Endothelial cell of umbilical vein (primary cell): ENCODE measurements around the gene AMOT. TPM values are rescaled to one million over a fixed set of nuclear protein-coding genes. Genes with fewer than 3 reads are reported as not detected.

Source experiments
- BruUV-seq: library from RNA; stranded (reverse); fragments of 400-500 nt; replicated peaks from 2 replicates; lab custom pipeline; 2021; lab: Mats Ljungman, UMichigan
- CTCF ChIA-PET: fragments of 300-600, 350-600 bp; sonication (Branson Sonifier 250); formaldehyde crosslinking; loops from one replicate; lab custom pipeline; 2021; ENCODE audit warnings: antibody characterized with exemption, inconsistent platforms; lab: Charles Lee
- POLR2A ChIA-PET: fragments of 300-600, 350-600 bp; sonication (Branson Sonifier 250); formaldehyde crosslinking; loops from one replicate; lab custom pipeline; 2021; ENCODE audit warnings: antibody characterized with exemption, inconsistent platforms; lab: Charles Lee
- DNase-seq: peaks from one replicate; pipeline ENCODE4 v3.0.0-alpha.2; 2011; ENCODE audit warnings: low read depth, low spot score
- FAIRE-seq: peaks from 2 replicates; lab custom pipeline; 2011; peaks lifted over from hg19 to GRCh38; lab: Jason Lieb, UNC
- H2AFZ ChIP-seq: 2 replicates; pipeline ENCODE4 v1.6.0; 2012; ENCODE audit warnings: low read depth, low read length, control low read depth, inconsistent platforms
- H3K27ac ChIP-seq: 2 replicates; pipeline ENCODE4 v1.5.1; 2011; ENCODE audit warnings: low read depth, mild to moderate bottlenecking, control low read depth, low read length, moderate library complexity; ENCODE audit not compliant: insufficient read depth
- H3K27me3 ChIP-seq, 2 experiments: 2 replicates each; pipeline versions ENCODE4 v1.6.0 to v1.6.1; 2011; ENCODE audit warnings: low read length in 2 of 2, mixed read lengths in 1 of 2; ENCODE audit not compliant: control insufficient read depth in 2 of 2, insufficient read depth in 2 of 2
- H3K36me3 ChIP-seq, 2 experiments: 2 replicates in 1 of 2; 3 replicates in 1 of 2; pipeline ENCODE4 v1.5.1; 2011; ENCODE audit warnings: low read length in 2 of 2, mild to moderate bottlenecking in 1 of 2, moderate library complexity in 1 of 2; ENCODE audit not compliant: control insufficient read depth in 2 of 2, insufficient read depth in 2 of 2; ENCODE audit errors: extremely low read depth in 1 of 2
- H3K4me1 ChIP-seq: 3 replicates; pipeline ENCODE4 v1.5.1; 2011; ENCODE audit warnings: mild to moderate bottlenecking, low read length; ENCODE audit not compliant: control insufficient read depth, insufficient read depth; ENCODE audit errors: extremely low read depth
- H3K4me2 ChIP-seq: 2 replicates; pipeline ENCODE4 v1.6.1; 2011; ENCODE audit warnings: low read length, control low read depth, mixed read lengths; ENCODE audit not compliant: insufficient read depth
- H3K4me3 ChIP-seq, 3 experiments: fragments of 200-600 bp in 1 of 3; sonication (generic), shearing (Covaris generic) in 1 of 3; replicated peaks in 1 of 3; 2 replicates each; pipeline ENCODE4 v1.5.1; 2011 to 2016; ENCODE audit warnings: control low read depth in 3 of 3, low read length in 3 of 3, mild to moderate bottlenecking in 2 of 3, inconsistent platforms in 1 of 3, low read depth in 1 of 3, moderate library complexity in 1 of 3; ENCODE audit not compliant: insufficient read depth in 1 of 3
- H3K79me2 ChIP-seq: 2 replicates; pipeline ENCODE4 v1.6.0; 2012; ENCODE audit warnings: low read length, inconsistent platforms; ENCODE audit not compliant: control insufficient read depth, insufficient read depth
- H3K9ac ChIP-seq: replicated peaks from 2 replicates; pipeline ENCODE3; 2011; ENCODE audit warnings: low read length, control low read depth; ENCODE audit not compliant: insufficient read depth; ENCODE audit errors: extremely low read depth
- H3K9me1 ChIP-seq: replicated peaks from 3 replicates; pipeline ENCODE4 v1.6.0; 2011; ENCODE audit warnings: mild to moderate bottlenecking, low read length; ENCODE audit not compliant: control insufficient read depth, insufficient read depth; ENCODE audit errors: extremely low read depth
- H3K9me3 ChIP-seq: replicated peaks from 2 replicates; pipeline ENCODE4 v1.5.1; 2012; ENCODE audit warnings: low read length, inconsistent platforms; ENCODE audit not compliant: control insufficient read depth, insufficient read depth
- H4K20me1 ChIP-seq: replicated peaks from 2 replicates; pipeline ENCODE3; 2011; ENCODE audit warnings: mild to moderate bottlenecking, low read length; ENCODE audit not compliant: control insufficient read depth, insufficient read depth; ENCODE audit errors: extremely low read depth
- JUN ChIP-seq: IDR thresholded peaks from 2 replicates; pipeline ENCODE4 v1.6.1; 2011; ENCODE audit warnings: borderline replicate concordance, low read depth; ENCODE audit not compliant: insufficient read length, insufficient read depth
- POLR2A ChIP-seq: IDR thresholded peaks from 2 replicates; pipeline ENCODE4 v1.6.1; 2012; ENCODE audit warnings: low read depth, mild to moderate bottlenecking, control low read depth, low read length
- dilution Hi-C: fragments of 300-500 bp; cut with MboI; formaldehyde crosslinking; loops from one replicate; pipeline ENCODE4 v1.15.0; 2019; ENCODE audit warnings: low sequenced_read_pairs; ENCODE audit not compliant: extremely low pct_ligation_motif_present
- intact Hi-C: fragments of 100-400 bp; cut with micrococcal nuclease; formaldehyde crosslinking; loops from one replicate; pipeline ENCODE4 v1.10.0; 2022
- polyA plus RNA-seq, 4 experiments: library from polyadenylated mRNA; depleted of rRNA in 3 of 4; stranded (reverse) in 3 of 4; unstranded in 1 of 4; fragments of >200 nt; gene quantifications; 2 replicates each; pipeline versions ENCODE4 v1.2.1 to v1.2.3, GENCODE V29; 2011 to 2012; ENCODE audit warnings: missing spikeins in 1 of 4
- total RNA-seq: library from RNA; stranded (reverse); gene quantifications from 2 replicates; pipeline ENCODE4 v1.2.3, GENCODE V29; 2021

AMOT gene
- total and polyA plus RNA-seq, 2 donors (not counting 3 experiments of a cell fraction or from before 2014, with no cell fraction given): 0.68 to 3.5 TPM

- Histone ChIP-seq H3K4me2 (no peak overlapping the region), H3K9me1 (no peaks in the 10 kb centered on the region), H3K27me3 (no peaks in the 10 kb centered on the region), H3K4me1 (no peaks in the 10 kb centered on the region), H3K4me3 (no peak overlapping the region), H3K79me2 (no peaks in the 10 kb centered on the region), H3K9ac (no peak overlapping the region), H4K20me1 (no peaks in the 10 kb centered on the region), H3K27ac (no peak overlapping the region), H2AFZ (no peak overlapping the region), H3K36me3 (no peaks in the 10 kb centered on the region), H3K9me3 (no peaks in the 10 kb centered on the region)
- POLR2A ChIA-PET: no interaction called here
- BruUV-seq: no TSS peak
- no peak for DNase-seq
- intact Hi-C loops: no loop called here
- no peak for TF ChIP-seq POLR2A
- CTCF ChIA-PET: no interaction called here
- no peak for FAIRE-seq
- dilution Hi-C loops: no loop called here
Measured at GRCh38 chrX:112820364-112821268, 20.0 kb downstream of the AMOT start.

- no peak for DNase-seq
- FAIRE-seq: no peak
- ChIA-PET POLR2A (no interaction called here), CTCF (no interaction called here)
- Histone ChIP-seq H3K79me2 (no peaks in the 10 kb centered on the region), H3K9me1 (no peaks in the 10 kb centered on the region), H3K4me1 (no peaks in the 10 kb centered on the region), H3K9ac (no peak overlapping the region), H4K20me1 (no peaks in the 10 kb centered on the region), H3K9me3 (no peaks in the 10 kb centered on the region), H3K27ac (no peak overlapping the region), H2AFZ (no peak overlapping the region), H3K27me3 (no peaks in the 10 kb centered on the region), H3K4me3 (no peak overlapping the region), H3K4me2 (no peak overlapping the region), H3K36me3 (no peaks in the 10 kb centered on the region)
- TF ChIP-seq JUN: no peak
- dilution Hi-C loops: no loop called here
- intact Hi-C loops: no loop called here
- BruUV-seq: no TSS peak
Measured at GRCh38 chrX:112819813-112820212, 20.8 kb downstream of the AMOT start.
